Ascending aorta (tissue), 2 donors: ENCODE measurements around the gene INO80E. TPM values are rescaled to one million over a fixed set of nuclear protein-coding genes. Genes with fewer than 3 reads are reported as not detected.

Experiments
- DNase-seq, 2 donors: peaks; one replicate each; pipeline ENCODE4 v3.0.0-alpha.2; 2019; ENCODE audit warnings: low spot score in 2 of 2
- H3K27ac ChIP-seq, 2 donors: fragments of 200-600 bp; sonication (generic); one replicate each; pipeline ENCODE4 v1.5.1; 2016 to 2017; ENCODE audit warnings: mild to moderate bottlenecking in 1 of 2
- H3K27me3 ChIP-seq: fragments of 200-600 bp; sonication (generic); one replicate; pipeline ENCODE4 v1.5.1; 2017
- H3K36me3 ChIP-seq, 2 donors: fragments of 200-600 bp; sonication (generic); one replicate each; pipeline ENCODE4 v1.5.1; 2016
- H3K4me1 ChIP-seq, 2 donors: fragments of 200-600 bp; sonication (generic); one replicate each; pipeline ENCODE4 v1.5.1; 2016 to 2017; ENCODE audit warnings: mild to moderate bottlenecking in 1 of 2
- H3K4me3 ChIP-seq, 2 donors: fragments of 200-600 bp; sonication (generic); one replicate each; pipeline ENCODE4 v1.5.1; 2016 to 2017; ENCODE audit warnings: mild to moderate bottlenecking in 1 of 2
- H3K9me3 ChIP-seq, 2 donors: fragments of 200-600 bp; sonication (generic); one replicate each; pipeline ENCODE4 v1.5.1; 2016
- intact Hi-C: fragments of 100-400 bp; cut with DNase I; formaldehyde crosslinking; loops from one replicate; pipeline ENCODE4 v1.15.1; 2023
- total RNA-seq: library from RNA; depleted of rRNA; stranded (reverse); fragments of >200 nt; gene quantifications from one replicate; pipeline ENCODE4 v1.1.0, GENCODE V29; 2016
- TF ChIP-seq, protein P1 (sequence below), 3 experiments: fragments of 200-600 bp in 2 of 3; fragments of 450-650 bp in 1 of 3; sonication (generic) in 2 of 3; IDR thresholded peaks; one replicate each; pipeline ENCODE4 v1.5.1; 2016 to 2019; ENCODE audit warnings: antibody characterized with exemption in 3 of 3, mild to moderate bottlenecking in 1 of 3, moderate library complexity in 1 of 3

The INO80E gene
- total RNA-seq, 1 donor from 2014 or later = 44.1 TPM

DNA sequence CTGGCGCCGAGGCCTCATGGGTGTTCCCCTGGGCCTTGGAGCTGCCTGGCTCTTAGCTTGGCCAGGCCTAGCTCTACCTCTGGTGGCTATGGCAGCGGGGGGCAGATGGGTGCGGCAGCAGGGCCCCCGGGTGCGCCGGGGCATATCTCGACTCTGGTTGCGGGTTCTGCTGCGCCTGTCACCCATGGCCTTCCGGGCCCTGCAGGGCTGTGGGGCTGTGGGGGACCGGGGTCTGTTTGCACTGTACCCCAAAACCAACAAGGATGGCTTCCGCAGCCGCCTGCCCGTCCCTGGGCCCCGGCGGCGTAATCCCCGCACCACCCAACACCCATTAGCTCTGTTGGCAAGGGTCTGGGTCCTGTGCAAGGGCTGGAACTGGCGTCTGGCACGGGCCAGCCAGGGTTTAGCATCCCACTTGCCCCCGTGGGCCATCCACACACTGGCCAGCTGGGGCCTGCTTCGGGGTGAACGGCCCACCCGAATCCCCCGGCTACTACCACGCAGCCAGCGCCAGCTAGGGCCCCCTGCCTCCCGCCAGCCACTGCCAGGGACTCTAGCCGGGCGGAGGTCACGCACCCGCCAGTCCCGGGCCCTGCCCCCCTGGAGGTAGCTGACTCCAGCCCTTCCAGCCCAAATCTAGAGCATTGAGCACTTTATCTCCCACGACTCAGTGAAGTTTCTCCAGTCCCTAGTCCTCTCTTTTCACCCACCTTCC lies 8.5 kb upstream of the INO80E start:
- DNase-seq = no peak

DNA sequence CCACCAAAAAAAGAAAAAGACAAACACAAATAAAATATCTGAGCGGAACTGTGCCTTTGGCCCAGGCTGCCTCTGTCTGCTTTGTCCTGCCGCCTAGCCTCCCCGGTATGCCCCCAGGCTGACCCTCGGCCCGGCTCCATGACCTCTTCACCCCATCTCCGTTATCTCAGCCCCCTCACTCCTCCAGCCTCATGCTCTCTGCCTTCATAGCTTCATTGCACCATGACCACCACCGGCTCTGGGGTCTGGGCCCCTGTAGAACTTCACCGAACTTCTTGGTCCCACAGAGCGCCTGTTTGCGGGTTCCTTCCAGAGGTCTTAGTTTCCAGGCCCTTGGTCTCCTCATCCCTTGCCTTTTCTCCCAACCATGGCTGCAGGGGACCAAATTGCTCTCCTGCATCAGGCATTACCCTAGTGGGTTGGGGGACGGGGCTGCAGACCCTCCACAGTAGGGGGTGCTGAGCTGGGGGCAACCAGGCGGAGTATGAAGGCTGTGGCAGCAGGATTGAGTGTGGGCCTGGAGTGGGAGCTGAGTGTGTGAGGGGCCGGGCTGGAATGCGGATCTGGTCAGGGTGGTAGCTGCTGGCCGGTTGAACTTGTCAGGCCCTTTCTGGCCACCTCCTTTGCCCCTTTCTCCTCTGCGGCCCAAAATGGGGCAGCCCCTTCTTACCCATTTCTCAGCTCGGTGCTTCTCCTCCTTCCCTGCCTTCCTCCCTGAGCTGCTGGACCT lies 7.5 kb upstream of the INO80E start:
- Histone ChIP-seq H3K9me3 (no peaks in the 10 kb centered on the region), H3K4me3 (no peak overlapping the region), H3K27me3 (no peaks in the 10 kb centered on the region), H3K4me1 (no peaks in the 10 kb centered on the region), H3K27ac (no peak overlapping the region), H3K36me3 (peaks cover 82 to 100% of the 10 kb centered on the region in 2 donors)
- TF ChIP-seq, protein P1, sequence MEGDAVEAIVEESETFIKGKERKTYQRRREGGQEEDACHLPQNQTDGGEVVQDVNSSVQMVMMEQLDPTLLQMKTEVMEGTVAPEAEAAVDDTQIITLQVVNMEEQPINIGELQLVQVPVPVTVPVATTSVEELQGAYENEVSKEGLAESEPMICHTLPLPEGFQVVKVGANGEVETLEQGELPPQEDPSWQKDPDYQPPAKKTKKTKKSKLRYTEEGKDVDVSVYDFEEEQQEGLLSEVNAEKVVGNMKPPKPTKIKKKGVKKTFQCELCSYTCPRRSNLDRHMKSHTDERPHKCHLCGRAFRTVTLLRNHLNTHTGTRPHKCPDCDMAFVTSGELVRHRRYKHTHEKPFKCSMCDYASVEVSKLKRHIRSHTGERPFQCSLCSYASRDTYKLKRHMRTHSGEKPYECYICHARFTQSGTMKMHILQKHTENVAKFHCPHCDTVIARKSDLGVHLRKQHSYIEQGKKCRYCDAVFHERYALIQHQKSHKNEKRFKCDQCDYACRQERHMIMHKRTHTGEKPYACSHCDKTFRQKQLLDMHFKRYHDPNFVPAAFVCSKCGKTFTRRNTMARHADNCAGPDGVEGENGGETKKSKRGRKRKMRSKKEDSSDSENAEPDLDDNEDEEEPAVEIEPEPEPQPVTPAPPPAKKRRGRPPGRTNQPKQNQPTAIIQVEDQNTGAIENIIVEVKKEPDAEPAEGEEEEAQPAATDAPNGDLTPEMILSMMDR (IDR thresholded peaks at IDR 0.05) = no peak
- intact Hi-C loops = no loop called here
- DNase-seq = no peak

More for the DNA sequence above, 8.5 kb upstream of the INO80E start:
- H3K4me3 ChIP-seq = no peak overlapping the region
- H3K9me3 ChIP-seq = no peaks in the 10 kb centered on the region
- H3K27ac ChIP-seq = no peak overlapping the region
- intact Hi-C loops = no loop called here
- H3K4me1 ChIP-seq = no peaks in the 10 kb centered on the region
- peaks cover 84 to 100% of the 10 kb centered on the region in 2 donors for H3K36me3 ChIP-seq
- TF ChIP-seq, protein P1 (IDR thresholded peaks at IDR 0.05) = no peak
- H3K27me3 ChIP-seq = no peaks in the 10 kb centered on the region

DNA sequence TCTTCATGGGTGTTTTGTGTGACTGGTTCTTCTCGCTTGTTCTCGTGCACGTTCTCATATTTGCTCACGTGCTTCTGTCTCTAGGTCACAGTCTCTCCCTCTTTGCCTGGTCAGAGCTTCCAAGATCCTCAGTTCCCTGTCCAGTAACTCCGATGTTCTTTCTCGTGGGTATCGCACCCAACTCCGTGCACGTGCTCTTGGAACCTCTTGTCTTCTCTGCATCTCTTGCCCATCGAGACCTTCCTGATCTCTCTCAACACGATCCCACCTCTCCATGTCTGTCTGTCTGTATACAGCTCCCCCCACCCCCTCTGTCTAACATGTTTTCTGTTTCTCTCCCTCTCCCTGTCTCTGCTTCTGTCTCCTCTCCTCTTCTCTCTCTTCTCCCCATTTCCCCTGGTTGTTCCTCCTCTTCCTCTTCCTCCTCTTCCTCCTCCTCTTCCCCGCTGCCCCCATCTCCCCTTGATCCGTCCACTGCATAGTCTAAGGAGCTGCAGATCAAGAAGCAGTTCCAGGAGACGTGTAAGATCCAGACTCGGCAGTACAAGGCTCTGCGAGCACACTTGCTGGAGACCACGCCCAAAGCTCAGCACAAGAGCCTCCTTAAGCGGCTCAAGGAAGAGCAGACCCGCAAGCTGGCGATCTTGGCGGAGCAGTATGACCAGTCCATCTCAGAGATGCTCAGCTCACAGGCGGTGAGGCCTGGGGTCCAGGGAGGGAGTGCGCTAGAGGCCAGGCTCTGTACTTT lies 6.8 kb upstream of the INO80E start:
- TF ChIP-seq, protein P1 (IDR thresholded peaks at IDR 0.05) = no peak
- DNase-seq = no peak
- Histone ChIP-seq H3K27ac (no peak overlapping the region), H3K4me1 (no peaks in the 10 kb centered on the region), H3K9me3 (no peaks in the 10 kb centered on the region), H3K27me3 (no peaks in the 10 kb centered on the region), H3K4me3 (no peak overlapping the region), H3K36me3 (peaks cover 74 to 95% of the 10 kb centered on the region in 2 donors)
- intact Hi-C loops = no loop called here

DNA sequence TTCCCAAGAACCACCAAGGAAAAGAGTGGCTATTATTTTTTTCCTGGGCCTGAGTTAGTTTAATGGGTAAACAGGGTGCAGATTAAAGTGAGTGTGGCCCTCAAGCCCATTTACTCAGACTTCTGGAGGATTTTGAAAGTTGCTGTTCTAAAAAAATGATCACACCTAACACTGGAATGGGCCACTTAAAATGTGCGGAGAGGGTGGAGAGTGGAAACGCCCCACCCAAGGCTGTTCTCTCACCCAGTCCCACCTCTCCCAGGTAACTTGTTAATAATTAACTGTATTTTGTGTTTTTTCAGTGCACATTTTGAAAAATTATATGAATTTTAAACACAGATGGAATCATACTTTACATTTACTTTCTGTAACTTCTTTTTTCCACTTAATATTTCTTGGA lies 6.0 kb upstream of the INO80E start:
- no peaks in the 10 kb centered on the region for H3K27me3 ChIP-seq
- intact Hi-C loops = no loop called here
- no peak overlapping the region for H3K27ac ChIP-seq
- H3K9me3 ChIP-seq = no peaks in the 10 kb centered on the region
- no peak for DNase-seq
- H3K4me1 ChIP-seq = peaks cover 0 to 7% of the 10 kb centered on the region in 2 donors
- peaks cover 70 to 87% of the 10 kb centered on the region in 2 donors for H3K36me3 ChIP-seq
- TF ChIP-seq, protein P1 (IDR thresholded peaks at IDR 0.05) = no peak
- no peak overlapping the region for H3K4me3 ChIP-seq

DNA sequence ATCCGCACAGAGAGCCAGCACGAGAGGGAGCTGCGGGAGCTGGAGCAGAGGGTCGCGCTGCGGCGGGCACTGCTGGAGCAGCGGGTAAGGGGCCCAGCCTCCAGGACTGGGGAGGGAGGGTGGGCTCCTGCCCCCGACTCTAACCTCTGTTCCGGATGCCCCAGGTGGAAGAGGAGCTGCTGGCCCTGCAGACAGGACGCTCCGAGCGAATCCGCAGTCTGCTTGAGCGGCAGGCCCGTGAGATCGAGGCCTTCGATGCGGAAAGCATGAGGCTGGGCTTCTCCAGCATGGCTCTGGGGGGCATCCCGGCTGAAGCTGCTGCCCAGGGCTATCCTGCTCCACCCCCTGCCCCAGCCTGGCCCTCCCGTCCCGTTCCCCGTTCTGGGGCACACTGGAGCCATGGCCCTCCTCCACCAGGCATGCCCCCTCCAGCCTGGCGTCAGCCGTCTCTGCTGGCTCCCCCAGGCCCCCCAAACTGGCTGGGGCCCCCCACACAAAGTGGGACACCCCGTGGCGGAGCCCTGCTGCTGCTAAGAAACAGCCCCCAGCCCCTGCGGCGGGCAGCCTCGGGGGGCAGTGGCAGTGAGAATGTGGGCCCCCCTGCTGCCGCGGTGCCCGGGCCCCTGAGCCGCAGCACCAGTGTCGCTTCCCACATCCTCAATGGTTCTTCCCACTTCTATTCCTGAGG lies 5.0 kb upstream of the INO80E start:
- TF ChIP-seq, protein P1 (IDR thresholded peaks at IDR 0.05) = no peak
- Histone ChIP-seq H3K27me3 (no peaks in the 10 kb centered on the region), H3K27ac (no peak overlapping the region), H3K4me1 (peaks cover 0 to 8% of the 10 kb centered on the region in 2 donors), H3K9me3 (no peaks in the 10 kb centered on the region), H3K4me3 (no peak overlapping the region), H3K36me3 (peaks cover 60 to 78% of the 10 kb centered on the region in 2 donors)
- no peak for DNase-seq
- intact Hi-C loops = no loop called here
